ENCODE results near the gene ZNF578. TPM values are rescaled to one million over a fixed set of nuclear protein-coding genes. Genes with fewer than 3 reads are reported as not detected.
"Not testable (repeated sequence)": the region's sequence is repeated elsewhere in the genome, so short reads cannot be mapped to it uniquely, and the experiment has no call there.

The ZNF578 gene
- total RNA-seq, 1 donor from 2014 or later = 2.6 TPM

DNA sequence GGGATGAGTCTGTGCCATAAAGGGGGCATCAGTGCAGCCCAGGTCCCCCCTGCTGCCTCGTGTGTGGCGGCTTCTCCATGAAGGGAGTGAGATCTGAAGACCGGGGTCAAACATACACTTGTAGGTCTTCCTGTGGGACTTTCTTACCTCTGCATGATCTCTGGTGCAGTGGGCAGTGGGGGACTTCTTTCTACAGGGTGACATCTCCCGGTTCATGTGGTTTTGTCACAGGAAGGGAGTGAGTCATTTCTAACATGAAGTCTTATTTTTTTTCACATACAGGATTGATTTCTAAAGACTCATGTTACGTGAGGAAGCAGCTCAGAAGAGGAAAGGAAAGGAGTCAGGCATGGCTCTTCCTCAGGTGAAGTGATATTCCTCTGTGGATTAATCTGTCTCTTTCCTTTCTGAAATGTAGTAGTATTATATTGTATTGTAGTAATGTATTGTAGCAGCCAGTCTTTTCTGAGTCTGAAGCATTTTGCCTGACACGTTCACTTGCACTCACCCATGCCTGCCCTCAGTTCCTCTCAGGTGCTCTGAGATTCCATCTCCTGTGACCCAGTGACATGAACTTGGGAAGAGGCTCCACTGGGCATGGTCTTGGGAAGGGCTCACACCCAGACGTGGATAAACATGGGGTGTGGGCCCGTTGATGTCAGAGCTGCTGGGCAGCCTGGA lies 89.8 kb downstream of the ZNF578 start:
- DNase-seq (ENCODE audit: low spot score) = no peak
- intact Hi-C loops (cut with DNase I) = no loop called here

- DNase-seq (ENCODE audit: low spot score) = no peak
- intact Hi-C loops (cut with DNase I) = no loop called here
These were observed 101.0 kb downstream of the ZNF578 start for GRCh38 chr19:52554216-52554971.

GRCh38 chr19:52557231-52557995 lies 104.1 kb downstream of the ZNF578 start:
- intact Hi-C loops (cut with DNase I) = no loop called here
- DNase-seq (ENCODE audit: low spot score) = no peak

- DNase-seq (ENCODE audit: low spot score); intact Hi-C loops (cut with DNase I): not testable (repeated sequence)
These were observed 105.5 kb downstream of the ZNF578 start for GRCh38 chr19:52558732-52559445.

GRCh38 chr19:52561611-52562010 lies 108.3 kb downstream of the ZNF578 start:
- DNase-seq (ENCODE audit: low spot score); intact Hi-C loops (cut with DNase I): not testable (repeated sequence)

Other genes with a start within 250 kb of the ZNF578 start
- gene ZNF766, start 184.0 kb upstream of the ZNF578 start, total RNA-seq = 11.4 TPM
- gene ZNF480, start 156.4 kb upstream of the ZNF578 start, total RNA-seq = 13.0 TPM
- 2.8 TPM for gene ZNF610, start 117.3 kb upstream of the ZNF578 start, total RNA-seq
- 18.3 TPM for gene ZNF880, start 83.6 kb upstream of the ZNF578 start, total RNA-seq
- gene ZNF528, start 55.7 kb upstream of the ZNF578 start, total RNA-seq = 21.5 TPM
- 0.73 TPM for gene ZNF534, start 24.4 kb upstream of the ZNF578 start, total RNA-seq
- 30.5 TPM for gene ZNF808, start 74.1 kb downstream of the ZNF578 start, total RNA-seq
- 20.7 TPM for gene ZNF701, start 116.7 kb downstream of the ZNF578 start, total RNA-seq
- gene ZNF83, start 184.8 kb downstream of the ZNF578 start, total RNA-seq = 16.8 TPM